ENCODE measurements around the gene DHTKD1.
A peak's percentile ranks its signal among the peaks of the same experiment; 100 is the strongest.

GRCh38 chr10:12130237-12130872 is 61.6 kb downstream of the DHTKD1 start:
- TF ChIP-seq CTCF (IDR thresholded peaks at IDR 0.05) = peak in 1 of 4 experiments; percentile 39
- TF ChIP-seq POLR2AphosphoS5 (IDR thresholded peaks at IDR 0.05) = no peak
